BLaER1 (cell line): ENCODE data around the gene KDM4B.
"Not testable (repeated sequence)": the region's sequence is repeated elsewhere in the genome, so short reads cannot be mapped to it uniquely, and the experiment has no call there.

Experiments used
- H3K27ac ChIP-seq: shearing (Covaris generic); formaldehyde crosslinking; 2 replicates; pipeline ENCODE4 v1.8.1; 2022
- H3K27me3 ChIP-seq: shearing (Covaris generic); formaldehyde crosslinking; 2 replicates; pipeline ENCODE4 v1.8.1; 2022
- H3K36me3 ChIP-seq: shearing (Covaris generic); formaldehyde crosslinking; 2 replicates; pipeline ENCODE4 v1.8.1; 2022
- H3K4me1 ChIP-seq: shearing (Covaris generic); formaldehyde crosslinking; 2 replicates; pipeline ENCODE4 v1.8.1; 2022
- H3K4me2 ChIP-seq: shearing (Covaris generic); formaldehyde crosslinking; 2 replicates; pipeline ENCODE4 v1.8.1; 2022
- H3K4me3 ChIP-seq: shearing (Covaris generic); formaldehyde crosslinking; 2 replicates; pipeline ENCODE4 v1.8.1; 2022
- H3K9ac ChIP-seq: shearing (Covaris generic); formaldehyde crosslinking; 2 replicates; pipeline ENCODE4 v1.8.1; 2022
- H3K9me3 ChIP-seq: shearing (Covaris generic); formaldehyde crosslinking; 2 replicates; pipeline ENCODE4 v1.8.1; 2022
- H4K20me1 ChIP-seq: shearing (Covaris generic); formaldehyde crosslinking; 2 replicates; pipeline ENCODE4 v1.8.1; 2022
- Cebpa-rat ChIP-seq: shearing (Covaris generic); IDR thresholded peaks from 2 replicates; pipeline ENCODE4 v1.8.1; 2022

The KDM4B gene

GRCh38 chr19:5154129-5154798 lies 185.4 kb downstream of the KDM4B start:
- no peak overlapping the region for H3K9ac ChIP-seq
- 0 out of 2 replicates have a peak, but pooled peaks cover 14% of the 10 kb centered on the region for H3K4me1 ChIP-seq
- H3K4me3 ChIP-seq: no peak overlapping the region
- no peaks in the 10 kb centered on the region for H3K27me3 ChIP-seq
- no peak overlapping the region for H3K4me2 ChIP-seq
- peaks cover 37% of the 10 kb centered on the region; the same call in 1 of the 2 replicates for H3K36me3 ChIP-seq
- no peak for TF ChIP-seq Cebpa-rat
- H4K20me1 ChIP-seq: peaks cover 51% of the 10 kb centered on the region
- no peak overlapping the region for H3K27ac ChIP-seq
- peaks cover 23% of the 10 kb centered on the region for H3K9me3 ChIP-seq

GRCh38 chr19:5154799-5155426 lies 186.0 kb downstream of the KDM4B start:
- Histone ChIP-seq H3K4me2 (no peak overlapping the region), H3K4me3 (no peak overlapping the region), H3K27ac (no peak overlapping the region), H3K27me3 (no peaks in the 10 kb centered on the region), H3K9ac (no peak overlapping the region), H3K9me3 (peaks cover 23% of the 10 kb centered on the region), H3K36me3 (peaks cover 30% of the 10 kb centered on the region; the same call in 1 of the 2 replicates), H3K4me1 (0 out of 2 replicates have a peak, but pooled peaks cover 14% of the 10 kb centered on the region), H4K20me1 (peaks cover 45% of the 10 kb centered on the region)
- no peak for TF ChIP-seq Cebpa-rat

GRCh38 chr19:5155586-5156210 lies 186.8 kb downstream of the KDM4B start:
- no peak overlapping the region for H3K4me3 ChIP-seq
- H3K4me2 ChIP-seq: no peak overlapping the region
- H3K27me3 ChIP-seq: no peaks in the 10 kb centered on the region
- 0 out of 2 replicates have a peak, but pooled peaks cover 14% of the 10 kb centered on the region for H3K4me1 ChIP-seq
- peaks cover 23% of the 10 kb centered on the region for H3K9me3 ChIP-seq
- H4K20me1 ChIP-seq: peaks cover 37% of the 10 kb centered on the region
- no peak overlapping the region for H3K9ac ChIP-seq
- TF ChIP-seq Cebpa-rat: no peak
- no peak overlapping the region for H3K27ac ChIP-seq
- H3K36me3 ChIP-seq: peaks cover 22% of the 10 kb centered on the region; the same call in 1 of the 2 replicates

- Histone ChIP-seq H3K4me3 (no peak overlapping the region), H3K27ac (no peak overlapping the region), H3K9ac (no peak overlapping the region), H4K20me1 (peaks cover 30% of the 10 kb centered on the region), H3K4me1 (0 out of 2 replicates have a peak, but pooled peaks cover 9% of the 10 kb centered on the region), H3K27me3 (no peaks in the 10 kb centered on the region), H3K4me2 (no peak overlapping the region), H3K9me3 (peaks cover 23% of the 10 kb centered on the region), H3K36me3 (peaks cover 15% of the 10 kb centered on the region; the same call in 1 of the 2 replicates)
- TF ChIP-seq Cebpa-rat: no peak
Observed at GRCh38 chr19:5156231-5156986, 187.5 kb downstream of the KDM4B start.

- Histone ChIP-seq H3K27me3 (no peaks in the 10 kb centered on the region), H3K4me2 (no peak overlapping the region), H3K27ac (no peak overlapping the region), H3K36me3 (peaks cover 11% of the 10 kb centered on the region; the same call in 1 of the 2 replicates), H3K9me3 (peaks cover 23% of the 10 kb centered on the region), H3K9ac (no peak overlapping the region), H3K4me3 (no peak overlapping the region), H3K4me1 (0 out of 2 replicates have a peak, but pooled peaks cover 6% of the 10 kb centered on the region), H4K20me1 (peaks cover 24% of the 10 kb centered on the region)
- no peak for TF ChIP-seq Cebpa-rat
Observed at GRCh38 chr19:5157186-5157585, 188.3 kb downstream of the KDM4B start.

DNA sequence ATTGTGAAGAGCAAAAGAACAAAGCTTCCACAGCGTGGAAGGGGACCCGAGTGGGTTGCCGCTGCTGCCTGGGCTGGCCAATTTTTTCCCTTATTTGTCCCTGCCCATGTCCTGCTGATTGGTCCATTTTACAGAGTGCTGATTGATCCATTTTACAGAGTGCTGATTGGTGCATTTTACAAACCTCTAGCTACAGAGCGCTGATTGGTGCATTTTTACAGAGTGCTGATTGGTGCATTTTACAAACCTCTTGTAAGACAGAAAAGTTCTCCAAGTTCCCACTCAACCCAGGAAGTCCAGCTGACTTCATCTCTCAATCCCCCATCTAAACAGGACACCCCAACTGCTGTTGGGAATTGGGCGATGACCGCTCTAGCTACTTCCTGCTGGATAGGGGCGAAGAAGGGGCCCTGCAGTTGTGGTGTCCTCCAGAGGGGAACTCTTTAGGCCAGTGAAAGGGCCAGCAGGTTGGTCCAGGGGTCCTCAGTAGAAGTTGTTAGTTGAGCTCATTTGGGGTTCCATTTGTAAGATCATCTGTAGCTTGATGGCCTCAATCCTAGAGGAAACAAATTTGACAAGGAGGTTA lies 189.7 kb downstream of the KDM4B start:
- not testable (repeated sequence) for H3K4me2 ChIP-seq, H3K27ac ChIP-seq, H3K36me3 ChIP-seq, H3K4me3 ChIP-seq, H3K9ac ChIP-seq, H3K4me1 ChIP-seq, H3K27me3 ChIP-seq
- Histone ChIP-seq H4K20me1 (peaks cover 12% of the 10 kb centered on the region), H3K9me3 (peaks cover 23% of the 10 kb centered on the region)

- not testable (repeated sequence) for H3K36me3 ChIP-seq, H3K27ac ChIP-seq, H3K9ac ChIP-seq, H3K27me3 ChIP-seq, H3K4me2 ChIP-seq, H4K20me1 ChIP-seq, H3K4me3 ChIP-seq
- H3K4me1 ChIP-seq: peaks cover 15% of the 10 kb centered on the region; the same call in 1 of the 2 replicates
- peaks cover 23% of the 10 kb centered on the region for H3K9me3 ChIP-seq
Observed at GRCh38 chr19:5160158-5160795, 191.4 kb downstream of the KDM4B start.

DNA sequence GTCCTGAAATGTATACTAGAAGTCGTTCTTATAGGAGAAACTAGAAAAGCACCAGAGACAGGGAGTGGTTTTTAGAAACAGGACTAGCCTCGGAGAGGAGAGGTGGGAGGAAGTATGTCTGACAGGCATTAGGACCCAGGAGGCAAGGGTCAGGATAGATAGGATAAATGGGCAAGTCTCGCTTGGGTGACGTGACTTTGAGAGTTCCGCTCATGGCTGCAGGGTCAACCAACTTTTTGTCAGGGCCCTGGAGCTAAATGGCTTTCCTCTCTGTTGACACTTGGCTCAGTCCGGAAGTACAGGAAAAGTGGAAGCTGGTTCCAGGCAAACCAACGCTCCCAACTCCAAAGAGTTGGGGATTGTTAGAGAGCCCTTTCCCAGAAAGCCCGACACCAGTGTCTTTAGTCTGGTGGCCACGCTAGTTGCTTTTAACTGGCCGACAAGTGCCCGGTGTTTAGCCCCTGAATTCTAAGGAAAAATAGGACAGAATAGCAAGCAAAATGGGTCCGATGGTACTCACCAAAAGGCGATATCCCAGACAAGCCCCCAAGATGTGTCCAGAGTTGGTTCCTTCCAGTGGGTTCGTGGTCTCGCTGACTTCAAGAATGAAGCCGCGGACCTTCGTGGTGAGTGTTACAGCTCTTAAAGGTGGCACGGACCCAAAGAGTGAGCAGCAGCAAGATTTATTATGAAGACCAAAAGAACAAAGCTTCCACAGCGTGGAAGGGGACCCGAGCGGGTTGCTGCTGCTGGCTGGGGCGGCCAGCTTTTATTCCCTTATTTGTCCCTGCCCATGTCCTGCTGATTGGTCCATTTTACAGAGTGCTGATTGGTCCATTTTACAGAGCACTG lies 196.2 kb downstream of the KDM4B start:
- H3K4me3 ChIP-seq, H3K9me3 ChIP-seq, H3K9ac ChIP-seq, H4K20me1 ChIP-seq, H3K4me2 ChIP-seq, H3K27me3 ChIP-seq, H3K27ac ChIP-seq, H3K36me3 ChIP-seq: not testable (repeated sequence)
- H3K4me1 ChIP-seq: peaks cover 15% of the 10 kb centered on the region; the same call in 1 of the 2 replicates
